Immature natural killer cell (primary cell): ENCODE results near the gene UBE2V1. TPM values are rescaled to one million over a fixed set of nuclear protein-coding genes. Genes with fewer than 3 reads are reported as not detected.
A peak's percentile ranks its signal among the peaks of the same experiment; 100 is the strongest.
"Not testable (repeated sequence)": the region's sequence is repeated elsewhere in the genome, so short reads cannot be mapped to it uniquely, and the experiment has no call there.

Experiments used
- DNase-seq, 3 donors: peaks; one replicate each; pipeline ENCODE4 v3.0.0; 2022; ENCODE audit warnings: mixed read lengths in 1 of 3
- H3K27ac Mint-ChIP-seq, 6 donors: one replicate each; pipeline ENCODE4 v1.8.0; 2020; ENCODE audit warnings: mixed read lengths in 6 of 6, mild to moderate bottlenecking in 5 of 6, inconsistent platforms in 4 of 6, moderate library complexity in 3 of 6
- H3K27me3 Mint-ChIP-seq, 3 donors: one replicate each; pipeline ENCODE4 v1.8.0; 2020 to 2021; ENCODE audit warnings: low read depth in 3 of 3, mild to moderate bottlenecking in 3 of 3, mixed read lengths in 3 of 3, moderate library complexity in 3 of 3, inconsistent platforms in 1 of 3
- H3K36me3 Mint-ChIP-seq, 3 donors: one replicate each; pipeline ENCODE4 v1.8.0; 2020; ENCODE audit warnings: mixed read lengths in 3 of 3, inconsistent platforms in 2 of 3, mild to moderate bottlenecking in 2 of 3
- H3K4me1 Mint-ChIP-seq, 2 donors: one replicate each; pipeline ENCODE4 v1.8.0; 2020; ENCODE audit warnings: inconsistent platforms in 2 of 2, mild to moderate bottlenecking in 2 of 2, mixed read lengths in 2 of 2, moderate library complexity in 1 of 2
- H3K4me3 Mint-ChIP-seq, 5 donors: one replicate each; pipeline ENCODE4 v1.8.0; 2020; ENCODE audit warnings: mild to moderate bottlenecking in 5 of 5, mixed read lengths in 5 of 5, inconsistent platforms in 3 of 5, moderate library complexity in 3 of 5
- H3K9me3 Mint-ChIP-seq, 6 donors: one replicate each; pipeline ENCODE4 v1.8.0; 2020; ENCODE audit warnings: mild to moderate bottlenecking in 6 of 6, mixed read lengths in 6 of 6, inconsistent platforms in 4 of 6, moderate library complexity in 3 of 6
- polyA plus RNA-seq, 3 donors: library from polyadenylated mRNA; unstranded; fragments of 300-500 nt; fragmentation: Illumina TruSeq; gene quantifications; one replicate each; pipeline ENCODE4 v1.2.3, GENCODE V29; 2021

UBE2V1 gene
- polyA plus RNA-seq, 3 donors from 2014 or later = 112 to 189 (median 185) TPM

- Mint-ChIP-seq H3K27ac (peak overlapping the region; percentile 84 to 100 (median 98)), H3K4me1 (peaks cover 86 to 93% of the 10 kb centered on the region in 2 donors), H3K27me3 (peaks cover 8 to 16% (median 15%) of the 10 kb centered on the region in 3 donors), H3K4me3 (peak overlapping the region in 2 of 5 donors; percentile 21 to 38)
- not testable (repeated sequence) for H3K9me3 Mint-ChIP-seq, DNase-seq, H3K36me3 Mint-ChIP-seq
These were observed 6.3 kb downstream of the UBE2V1 start for GRCh38 chr20:50106669-50107068.

GRCh38 chr20:50103464-50104107 lies 9.4 kb downstream of the UBE2V1 start:
- not testable (repeated sequence) for H3K36me3 Mint-ChIP-seq, H3K9me3 Mint-ChIP-seq, DNase-seq, H3K27me3 Mint-ChIP-seq
- Mint-ChIP-seq H3K27ac (peak overlapping the region in 4 of 6 donors; percentile 16 to 82 (median 39)), H3K4me3 (peak overlapping the region in 1 of 5 donors; percentile 18), H3K4me1 (peaks cover 76 to 89% of the 10 kb centered on the region in 2 donors)

GRCh38 chr20:50102551-50102950 lies 10.4 kb downstream of the UBE2V1 start:
- DNase-seq, H3K27me3 Mint-ChIP-seq, H3K9me3 Mint-ChIP-seq, H3K36me3 Mint-ChIP-seq: not testable (repeated sequence)
- Mint-ChIP-seq H3K4me1 (peaks cover 75 to 89% of the 10 kb centered on the region in 2 donors), H3K27ac (peak overlapping the region in 5 of 6 donors; percentile 5 to 91 (median 47)), H3K4me3 (peak overlapping the region in 1 of 5 donors; percentile 40)

GRCh38 chr20:50101887-50102286 lies 11.1 kb downstream of the UBE2V1 start:
- no peaks in the 10 kb centered on the region for H3K9me3 Mint-ChIP-seq

GRCh38 chr20:50101281-50101680 lies 11.7 kb downstream of the UBE2V1 start:
- H3K9me3 Mint-ChIP-seq = no peaks in the 10 kb centered on the region
- peaks cover 0 to 8% (median 0%) of the 10 kb centered on the region in 3 donors for H3K36me3 Mint-ChIP-seq
- H3K4me3 Mint-ChIP-seq = no peak overlapping the region
- DNase-seq = no peak
- H3K27ac Mint-ChIP-seq = peak overlapping the region in 5 of 6 donors; percentile 18 to 78 (median 74)
- peaks cover 0 to 2% (median 0%) of the 10 kb centered on the region in 3 donors for H3K27me3 Mint-ChIP-seq
- H3K4me1 Mint-ChIP-seq = peaks cover 72 to 88% of the 10 kb centered on the region in 2 donors

More at GRCh38 chr20:50101887-50102286, 11.1 kb downstream of the UBE2V1 start:
- Mint-ChIP-seq H3K4me3 (no peak overlapping the region), H3K36me3 (peaks cover 0 to 8% (median 0%) of the 10 kb centered on the region in 3 donors), H3K4me1 (peaks cover 73 to 88% of the 10 kb centered on the region in 2 donors), H3K27me3 (peaks cover 0 to 2% (median 0%) of the 10 kb centered on the region in 3 donors), H3K27ac (peak overlapping the region; percentile 18 to 78 (median 60))
- no peak for DNase-seq

- Mint-ChIP-seq H3K4me1 (peaks cover 74 to 88% of the 10 kb centered on the region in 2 donors), H3K4me3 (peak overlapping the region in 2 of 5 donors; percentile 18 to 27), H3K9me3 (no peaks in the 10 kb centered on the region), H3K27ac (peak overlapping the region in 3 of 6 donors; percentile 45 to 67 (median 55)), H3K27me3 (peaks cover 0 to 2% (median 0%) of the 10 kb centered on the region in 3 donors), H3K36me3 (peaks cover 0 to 11% (median 0%) of the 10 kb centered on the region in 3 donors)
- DNase-seq = no peak
These were observed 12.4 kb downstream of the UBE2V1 start for GRCh38 chr20:50100552-50100951.

GRCh38 chr20:50099565-50099991 lies 13.4 kb downstream of the UBE2V1 start:
- Mint-ChIP-seq H3K27ac (peak overlapping the region; percentile 28 to 77 (median 59)), H3K4me3 (peak overlapping the region in 4 of 5 donors; percentile 3 to 52 (median 36)), H3K27me3 (peaks cover 0 to 2% (median 0%) of the 10 kb centered on the region in 3 donors), H3K9me3 (no peaks in the 10 kb centered on the region), H3K4me1 (peaks cover 74 to 88% of the 10 kb centered on the region in 2 donors), H3K36me3 (peaks cover 0 to 12% (median 6%) of the 10 kb centered on the region in 3 donors)
- no peak for DNase-seq

- peaks cover 0 to 12% (median 9%) of the 10 kb centered on the region in 3 donors for H3K36me3 Mint-ChIP-seq
- H3K4me3 Mint-ChIP-seq = peak overlapping the region in 4 of 5 donors; percentile 3 to 52 (median 36)
- H3K27me3 Mint-ChIP-seq = peaks cover 0 to 2% (median 0%) of the 10 kb centered on the region in 3 donors
- H3K4me1 Mint-ChIP-seq = peaks cover 74 to 88% of the 10 kb centered on the region in 2 donors
- no peaks in the 10 kb centered on the region for H3K9me3 Mint-ChIP-seq
- DNase-seq = no peak
- peak overlapping the region; percentile 17 to 77 (median 59) for H3K27ac Mint-ChIP-seq
These were observed 13.8 kb downstream of the UBE2V1 start for GRCh38 chr20:50099113-50099512.

- Mint-ChIP-seq H3K4me3 (peak overlapping the region in 3 of 5 donors; percentile 11 to 42 (median 22)), H3K4me1 (peaks cover 70 to 83% of the 10 kb centered on the region in 2 donors)
These were observed 14.7 kb downstream of the UBE2V1 start for GRCh38 chr20:50098259-50098658.

GRCh38 chr20:50097843-50098242 lies 15.1 kb downstream of the UBE2V1 start:
- Mint-ChIP-seq H3K27me3 (peaks cover 0 to 2% (median 0%) of the 10 kb centered on the region in 3 donors), H3K4me1 (peaks cover 69 to 83% of the 10 kb centered on the region in 2 donors), H3K9me3 (no peaks in the 10 kb centered on the region), H3K36me3 (peaks cover 0 to 16% (median 11%) of the 10 kb centered on the region in 3 donors), H3K4me3 (peak overlapping the region in 1 of 5 donors; percentile 11), H3K27ac (peak overlapping the region; percentile 13 to 83 (median 65))
- no peak for DNase-seq

More at GRCh38 chr20:50098259-50098658, 14.7 kb downstream of the UBE2V1 start:
- Mint-ChIP-seq H3K27me3 (peaks cover 0 to 2% (median 0%) of the 10 kb centered on the region in 3 donors), H3K9me3 (no peaks in the 10 kb centered on the region), H3K27ac (peak overlapping the region; percentile 13 to 83 (median 65)), H3K36me3 (peaks cover 0 to 15% (median 9%) of the 10 kb centered on the region in 3 donors)
- no peak for DNase-seq

- DNase-seq = no peak
- Mint-ChIP-seq H3K4me1 (peaks cover 58 to 74% of the 10 kb centered on the region in 2 donors), H3K36me3 (peaks cover 0 to 16% (median 14%) of the 10 kb centered on the region in 3 donors), H3K4me3 (no peak overlapping the region), H3K9me3 (no peaks in the 10 kb centered on the region), H3K27ac (peak overlapping the region; percentile 10 to 80 (median 47)), H3K27me3 (peaks cover 0 to 2% (median 0%) of the 10 kb centered on the region in 3 donors)
These were observed 16.7 kb downstream of the UBE2V1 start for GRCh38 chr20:50096237-50096636.

- no peak for DNase-seq
- peaks cover 0 to 2% (median 0%) of the 10 kb centered on the region in 3 donors for H3K27me3 Mint-ChIP-seq
- no peak overlapping the region for H3K4me3 Mint-ChIP-seq
- no peaks in the 10 kb centered on the region for H3K9me3 Mint-ChIP-seq
- peaks cover 0 to 16% (median 14%) of the 10 kb centered on the region in 3 donors for H3K36me3 Mint-ChIP-seq
- peak overlapping the region; percentile 10 to 73 (median 50) for H3K27ac Mint-ChIP-seq
- H3K4me1 Mint-ChIP-seq = peaks cover 57 to 71% of the 10 kb centered on the region in 2 donors
These were observed 17.4 kb downstream of the UBE2V1 start for GRCh38 chr20:50095476-50096078.

- H3K36me3 Mint-ChIP-seq = peaks cover 0 to 18% (median 16%) of the 10 kb centered on the region in 3 donors
- no peaks in the 10 kb centered on the region for H3K9me3 Mint-ChIP-seq
- H3K4me3 Mint-ChIP-seq = no peak overlapping the region
- H3K27me3 Mint-ChIP-seq = peaks cover 0 to 2% (median 0%) of the 10 kb centered on the region in 3 donors
- H3K4me1 Mint-ChIP-seq = peaks cover 59 to 75% of the 10 kb centered on the region in 2 donors
- DNase-seq = no peak
- peak overlapping the region in 2 of 6 donors; percentile 10 to 57 for H3K27ac Mint-ChIP-seq
These were observed 18.4 kb downstream of the UBE2V1 start for GRCh38 chr20:50094522-50094921.
